Measurements from ENCODE around the gene ARHGAP31.
"Not testable (repeated sequence)": the region's sequence is repeated elsewhere in the genome, so short reads cannot be mapped to it uniquely, and the experiment has no call there.

The ARHGAP31 gene

DNA sequence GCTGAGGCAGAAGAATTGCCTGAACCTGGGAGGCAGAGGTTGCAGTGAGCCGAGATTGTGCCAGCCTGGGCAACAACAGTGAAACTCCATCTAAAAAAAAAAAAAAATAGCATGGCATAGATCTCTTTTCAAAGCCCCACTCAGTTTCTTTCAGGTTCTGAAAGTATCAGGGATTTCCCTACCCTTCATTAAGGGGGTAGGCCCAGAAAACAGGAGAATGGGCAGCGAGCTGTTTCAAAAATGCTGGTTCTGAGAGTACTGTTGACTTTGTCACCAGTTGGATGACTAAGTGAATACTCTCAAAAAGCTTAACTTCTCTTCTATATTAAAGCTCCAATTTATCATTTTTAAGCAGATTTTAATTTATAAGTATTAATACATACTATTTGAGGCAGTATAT lies 72.8 kb downstream of the ARHGAP31 start:
- peaks cover 46% of the 10 kb centered on the region for H3K36me3 ChIP-seq (ENCODE audit: control insufficient read depth, insufficient read depth, low read length, severe bottlenecking)
- no peaks in the 10 kb centered on the region for H3K9me3 ChIP-seq (ENCODE audit: control insufficient read depth, low read length)
- no peak for DNase-seq (ENCODE audit: low read depth)
- no peak overlapping the region for H3K4me3 ChIP-seq (ENCODE audit: low read length)
- H3K9ac ChIP-seq (ENCODE audit: low read length), result no peak overlapping the region
- no peaks in the 10 kb centered on the region for H3K4me1 ChIP-seq (ENCODE audit: control insufficient read depth, insufficient read depth, low read length)
- no peaks in the 10 kb centered on the region for H3K27me3 ChIP-seq (replicated peaks; ENCODE audit: control insufficient read depth, insufficient read depth, low read length)

DNA sequence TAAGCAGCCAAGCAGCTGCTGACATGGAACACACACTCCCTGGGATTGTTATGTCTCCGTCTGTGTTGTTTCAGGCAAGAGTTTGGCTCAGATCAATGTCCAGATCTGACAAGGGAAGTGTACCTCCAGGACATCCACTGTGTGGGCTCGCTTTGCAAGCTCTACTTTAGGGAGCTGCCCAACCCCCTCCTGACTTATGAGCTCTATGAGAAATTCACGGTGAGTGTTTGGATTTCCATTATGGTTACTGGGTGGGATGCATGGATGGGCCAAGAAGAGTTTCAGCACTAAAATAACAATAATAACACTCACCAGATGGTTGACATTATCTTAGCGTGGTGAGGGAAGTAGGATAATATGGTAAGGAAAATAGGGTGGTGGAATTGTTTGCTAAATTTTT lies 74.1 kb downstream of the ARHGAP31 start:
- no peaks in the 10 kb centered on the region for H3K9me3 ChIP-seq (ENCODE audit: control insufficient read depth, low read length)
- no peaks in the 10 kb centered on the region for H3K27me3 ChIP-seq (replicated peaks; ENCODE audit: control insufficient read depth, insufficient read depth, low read length)
- H3K4me3 ChIP-seq (ENCODE audit: low read length), result no peak overlapping the region
- DNase-seq (ENCODE audit: low read depth), result peak; percentile 71
- no peaks in the 10 kb centered on the region for H3K4me1 ChIP-seq (ENCODE audit: control insufficient read depth, insufficient read depth, low read length)
- no peak overlapping the region for H3K9ac ChIP-seq (ENCODE audit: low read length)
- H3K36me3 ChIP-seq (ENCODE audit: control insufficient read depth, insufficient read depth, low read length, severe bottlenecking), result peaks cover 49% of the 10 kb centered on the region

DNA sequence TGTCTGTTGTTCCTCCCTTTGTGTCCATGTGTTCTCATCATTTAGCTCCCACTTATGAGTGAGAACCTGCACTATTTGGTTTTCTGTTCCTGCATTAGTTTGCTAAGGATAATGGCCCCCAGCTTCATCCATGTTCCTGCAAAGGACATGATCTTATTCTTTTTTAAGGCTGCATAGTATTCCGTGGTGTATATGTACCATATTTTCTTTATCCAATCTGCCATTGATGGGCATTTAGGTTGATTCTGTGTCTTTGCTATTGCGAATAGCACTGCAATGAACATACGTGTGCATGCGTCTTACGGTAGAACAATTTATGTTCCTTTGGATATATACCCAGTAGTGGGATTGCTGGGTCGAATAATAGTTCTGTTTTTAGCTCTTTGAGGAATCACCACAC lies 77.6 kb downstream of the ARHGAP31 start:
- peaks cover 49% of the 10 kb centered on the region for H3K36me3 ChIP-seq (ENCODE audit: control insufficient read depth, insufficient read depth, low read length, severe bottlenecking)
- H3K4me3 ChIP-seq (ENCODE audit: low read length); H3K9me3 ChIP-seq (ENCODE audit: control insufficient read depth, low read length); H3K27me3 ChIP-seq (replicated peaks; ENCODE audit: control insufficient read depth, insufficient read depth, low read length); H3K9ac ChIP-seq (ENCODE audit: low read length); DNase-seq (ENCODE audit: low read depth); H3K4me1 ChIP-seq (ENCODE audit: control insufficient read depth, insufficient read depth, low read length): not testable (repeated sequence)

DNA sequence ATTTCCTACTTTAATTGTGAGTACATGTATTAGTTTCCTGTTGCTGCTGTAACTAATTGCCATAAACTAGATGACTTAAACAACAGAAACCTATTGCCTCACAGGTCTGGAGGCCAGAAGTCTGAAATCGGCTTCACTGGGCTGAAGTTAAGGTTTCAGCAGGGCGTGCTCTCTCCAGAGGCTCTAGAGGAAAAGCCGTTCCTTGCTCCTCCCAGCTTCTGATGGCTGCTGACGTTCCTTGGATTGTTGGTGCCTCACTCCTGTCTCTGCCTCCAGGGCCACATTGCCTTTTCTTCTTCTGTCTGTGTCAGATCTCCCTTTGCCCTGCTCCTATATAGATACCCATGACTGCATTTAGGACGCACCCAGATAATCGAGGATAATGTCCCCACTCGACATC lies 80.9 kb downstream of the ARHGAP31 start:
- H3K4me1 ChIP-seq (ENCODE audit: control insufficient read depth, insufficient read depth, low read length), result peaks cover 6% of the 10 kb centered on the region
- peaks cover 29% of the 10 kb centered on the region for H3K36me3 ChIP-seq (ENCODE audit: control insufficient read depth, insufficient read depth, low read length, severe bottlenecking)
- no peak overlapping the region for H3K4me3 ChIP-seq (ENCODE audit: low read length)
- no peak for DNase-seq (ENCODE audit: low read depth)
- no peak overlapping the region for H3K9ac ChIP-seq (ENCODE audit: low read length)
- no peaks in the 10 kb centered on the region for H3K27me3 ChIP-seq (replicated peaks; ENCODE audit: control insufficient read depth, insufficient read depth, low read length)
- H3K9me3 ChIP-seq (ENCODE audit: control insufficient read depth, low read length), result no peaks in the 10 kb centered on the region

DNA sequence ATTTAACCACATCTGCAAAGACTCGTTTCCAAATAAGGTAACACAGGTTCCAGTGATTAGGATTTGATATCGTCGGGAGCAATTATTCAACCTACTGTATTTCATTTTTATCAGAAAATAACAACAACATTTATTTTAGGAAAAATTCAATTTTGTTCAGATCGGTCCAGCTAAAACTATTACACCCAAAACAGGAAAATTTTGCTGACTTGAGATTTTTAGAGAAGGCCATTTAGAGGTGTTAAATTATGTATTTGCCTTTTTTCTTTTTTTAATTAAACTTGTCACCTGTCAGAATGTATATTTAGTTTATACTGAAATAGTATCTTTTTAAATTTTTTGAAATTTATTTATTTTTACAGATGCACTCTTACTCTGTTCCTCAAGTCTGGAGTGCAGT lies 81.3 kb downstream of the ARHGAP31 start:
- Histone ChIP-seq H3K36me3 (ENCODE audit: control insufficient read depth, insufficient read depth, low read length, severe bottlenecking) (peaks cover 25% of the 10 kb centered on the region), H3K9ac (ENCODE audit: low read length) (no peak overlapping the region), H3K27me3 (replicated peaks; ENCODE audit: control insufficient read depth, insufficient read depth, low read length) (no peaks in the 10 kb centered on the region), H3K4me1 (ENCODE audit: control insufficient read depth, insufficient read depth, low read length) (peaks cover 6% of the 10 kb centered on the region), H3K4me3 (ENCODE audit: low read length) (no peak overlapping the region), H3K9me3 (ENCODE audit: control insufficient read depth, low read length) (no peaks in the 10 kb centered on the region)
- no peak for DNase-seq (ENCODE audit: low read depth)

DNA sequence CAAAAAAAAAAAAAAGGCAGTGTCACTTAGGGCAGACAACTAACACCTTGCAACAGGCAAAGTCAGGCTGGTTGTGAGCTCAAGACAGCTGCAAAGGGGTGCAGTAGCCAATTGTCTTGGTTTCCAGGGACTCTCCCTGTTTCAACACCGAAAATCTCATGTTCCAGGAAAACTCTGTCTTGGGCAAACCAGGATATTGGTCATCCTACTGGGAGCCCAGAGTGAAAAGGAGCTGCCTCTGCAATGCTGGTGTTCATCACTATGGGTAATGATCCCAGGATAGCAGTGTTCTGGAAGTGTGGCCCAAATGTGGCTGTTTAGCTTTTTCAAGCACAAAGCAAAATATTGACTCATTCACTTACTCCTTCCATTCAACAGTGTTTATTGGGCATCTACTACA lies 82.6 kb downstream of the ARHGAP31 start:
- H3K27me3 ChIP-seq (replicated peaks; ENCODE audit: control insufficient read depth, insufficient read depth, low read length), result no peaks in the 10 kb centered on the region
- H3K36me3 ChIP-seq (ENCODE audit: control insufficient read depth, insufficient read depth, low read length, severe bottlenecking), result peaks cover 13% of the 10 kb centered on the region
- H3K4me3 ChIP-seq (ENCODE audit: low read length), result no peak overlapping the region
- H3K9me3 ChIP-seq (ENCODE audit: control insufficient read depth, low read length), result no peaks in the 10 kb centered on the region
- DNase-seq (ENCODE audit: low read depth), result no peak
- H3K9ac ChIP-seq (ENCODE audit: low read length), result no peak overlapping the region
- H3K4me1 ChIP-seq (ENCODE audit: control insufficient read depth, insufficient read depth, low read length), result peaks cover 6% of the 10 kb centered on the region

DNA sequence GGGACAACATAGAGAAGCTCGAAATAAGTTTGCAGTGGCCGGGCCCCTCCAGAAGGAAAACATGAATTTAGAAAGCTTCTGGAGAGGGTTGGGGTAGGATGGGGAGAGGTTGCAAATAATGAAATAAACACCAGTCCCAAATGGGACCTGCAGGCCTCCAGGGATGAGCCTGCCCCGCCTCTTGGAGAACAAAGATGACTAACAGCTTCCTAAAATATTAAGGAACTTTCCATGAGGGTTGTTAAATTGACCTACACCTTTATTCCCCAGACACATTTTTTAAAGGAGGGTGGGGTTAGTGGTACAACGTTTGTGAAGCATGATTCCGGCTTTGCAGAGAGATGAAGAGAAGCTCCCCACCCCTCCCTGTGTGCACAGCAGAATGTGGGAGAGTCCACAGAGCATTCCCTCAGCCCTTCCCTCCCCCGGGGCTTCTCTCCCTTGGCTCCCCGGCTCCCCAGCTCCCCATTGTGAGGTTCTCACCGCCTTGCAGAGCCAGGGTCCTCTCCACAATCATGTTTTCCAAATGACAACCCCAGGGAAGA lies 84.1 kb downstream of the ARHGAP31 start:
- Histone ChIP-seq H3K9ac (ENCODE audit: low read length) (no peak overlapping the region), H3K36me3 (ENCODE audit: control insufficient read depth, insufficient read depth, low read length, severe bottlenecking) (peaks cover 23% of the 10 kb centered on the region), H3K27me3 (replicated peaks; ENCODE audit: control insufficient read depth, insufficient read depth, low read length) (no peaks in the 10 kb centered on the region), H3K9me3 (ENCODE audit: control insufficient read depth, low read length) (no peaks in the 10 kb centered on the region), H3K4me1 (ENCODE audit: control insufficient read depth, insufficient read depth, low read length) (peaks cover 6% of the 10 kb centered on the region), H3K4me3 (ENCODE audit: low read length) (no peak overlapping the region)
- DNase-seq (ENCODE audit: low read depth), result no peak

DNA sequence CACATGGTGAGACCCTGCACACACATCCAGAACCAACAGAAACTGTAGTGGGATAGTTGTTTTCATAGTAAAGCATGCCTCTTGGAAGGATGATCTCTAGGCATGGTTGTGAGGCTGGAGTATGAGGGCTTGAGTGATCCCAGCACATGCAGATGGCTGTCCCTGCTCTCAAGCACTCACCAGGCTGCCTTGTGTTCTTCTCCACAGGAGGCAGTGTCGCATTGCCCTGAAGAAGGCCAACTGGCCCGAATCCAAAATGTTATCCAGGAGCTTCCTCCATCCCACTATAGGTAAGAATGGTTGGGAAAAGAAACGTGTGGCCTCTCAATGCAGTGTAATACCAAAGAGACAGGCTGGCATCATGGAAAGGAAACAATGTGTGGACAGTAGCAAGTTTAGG lies 86.5 kb downstream of the ARHGAP31 start:
- H3K4me1 ChIP-seq (ENCODE audit: control insufficient read depth, insufficient read depth, low read length), result peaks cover 6% of the 10 kb centered on the region
- H3K27me3 ChIP-seq (replicated peaks; ENCODE audit: control insufficient read depth, insufficient read depth, low read length), result no peaks in the 10 kb centered on the region
- no peak overlapping the region for H3K9ac ChIP-seq (ENCODE audit: low read length)
- H3K9me3 ChIP-seq (ENCODE audit: control insufficient read depth, low read length), result no peaks in the 10 kb centered on the region
- DNase-seq (ENCODE audit: low read depth), result no peak
- H3K4me3 ChIP-seq (ENCODE audit: low read length), result no peak overlapping the region
- peaks cover 34% of the 10 kb centered on the region for H3K36me3 ChIP-seq (ENCODE audit: control insufficient read depth, insufficient read depth, low read length, severe bottlenecking)

DNA sequence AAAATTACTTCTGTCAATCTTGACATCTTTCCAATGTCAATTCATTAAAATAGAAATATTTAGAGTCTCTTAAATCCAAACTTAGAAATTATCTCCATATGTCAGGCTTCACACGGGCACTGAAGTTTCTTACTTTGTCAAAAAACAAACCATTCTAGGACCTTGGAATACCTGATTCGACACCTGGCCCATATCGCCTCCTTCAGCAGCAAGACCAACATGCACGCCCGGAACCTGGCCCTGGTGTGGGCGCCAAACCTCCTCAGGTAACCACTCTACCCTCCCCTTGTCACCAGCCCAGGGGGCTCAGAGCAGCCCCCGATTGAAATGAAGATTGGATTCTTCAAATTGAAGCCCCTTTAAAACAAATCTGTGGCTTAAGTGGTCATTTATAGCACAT lies 88.0 kb downstream of the ARHGAP31 start:
- no peaks in the 10 kb centered on the region for H3K9me3 ChIP-seq (ENCODE audit: control insufficient read depth, low read length)

DNA sequence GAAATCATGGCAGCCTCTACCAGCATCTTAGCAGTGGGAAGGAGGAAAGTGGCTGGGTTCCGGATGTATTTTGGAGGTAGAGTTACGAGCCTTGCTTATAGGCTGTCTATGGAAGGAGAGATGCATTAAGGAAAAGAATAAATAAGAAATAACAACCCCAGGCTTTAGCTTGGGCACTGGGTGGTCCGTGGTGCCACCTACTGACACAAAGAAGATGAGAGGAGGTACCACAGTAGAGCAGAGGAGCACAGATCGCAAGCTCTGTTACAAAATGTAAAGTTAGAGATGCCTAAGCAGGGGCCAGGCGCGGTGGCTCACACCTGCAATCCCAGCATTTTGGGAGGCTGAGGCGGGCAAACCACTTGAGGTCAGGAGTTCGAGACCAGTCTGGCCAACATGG lies 94.4 kb downstream of the ARHGAP31 start:
- DNase-seq (ENCODE audit: low read depth), result peak; percentile 15
- peaks cover 78% of the 10 kb centered on the region for H3K36me3 ChIP-seq (ENCODE audit: control insufficient read depth, insufficient read depth, low read length, severe bottlenecking)

More for the DNA sequence above, 88.0 kb downstream of the ARHGAP31 start:
- Histone ChIP-seq H3K4me1 (ENCODE audit: control insufficient read depth, insufficient read depth, low read length) (peaks cover 3% of the 10 kb centered on the region), H3K9ac (ENCODE audit: low read length) (no peak overlapping the region), H3K27me3 (replicated peaks; ENCODE audit: control insufficient read depth, insufficient read depth, low read length) (no peaks in the 10 kb centered on the region), H3K4me3 (ENCODE audit: low read length) (no peak overlapping the region), H3K36me3 (ENCODE audit: control insufficient read depth, insufficient read depth, low read length, severe bottlenecking) (peaks cover 40% of the 10 kb centered on the region)
- no peak for DNase-seq (ENCODE audit: low read depth)

DNA sequence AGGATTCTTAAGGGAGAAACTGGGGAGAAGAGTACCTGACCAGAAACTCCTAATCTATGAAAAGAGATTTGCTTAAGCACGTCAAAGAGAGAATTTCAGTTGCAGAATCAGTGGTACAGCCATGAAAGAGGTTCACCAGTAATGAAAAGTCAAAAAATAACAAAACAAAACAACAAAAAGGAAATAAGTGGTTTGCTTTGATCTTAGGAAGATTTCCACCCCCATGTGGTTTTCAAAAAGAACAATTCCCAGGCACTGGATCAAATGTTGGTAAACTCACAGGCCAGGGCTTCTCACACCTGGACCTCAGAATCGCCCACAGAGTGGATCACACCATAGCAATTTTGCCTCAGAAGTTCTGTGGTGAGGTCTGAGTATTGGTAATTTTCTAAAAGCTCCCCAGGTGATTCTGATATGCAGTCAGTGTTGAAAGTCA lies 101.8 kb downstream of the ARHGAP31 start:
- no peaks in the 10 kb centered on the region for H3K4me1 ChIP-seq (ENCODE audit: control insufficient read depth, insufficient read depth, low read length)
- no peak overlapping the region for H3K9ac ChIP-seq (ENCODE audit: low read length)
- H3K36me3 ChIP-seq (ENCODE audit: control insufficient read depth, insufficient read depth, low read length, severe bottlenecking), result peaks cover 77% of the 10 kb centered on the region
- H3K4me3 ChIP-seq (ENCODE audit: low read length), result no peak overlapping the region
- H3K27me3 ChIP-seq (replicated peaks; ENCODE audit: control insufficient read depth, insufficient read depth, low read length), result no peaks in the 10 kb centered on the region
- DNase-seq (ENCODE audit: low read depth), result no peak
- no peaks in the 10 kb centered on the region for H3K9me3 ChIP-seq (ENCODE audit: control insufficient read depth, low read length)

More for the DNA sequence above, 94.4 kb downstream of the ARHGAP31 start:
- no peaks in the 10 kb centered on the region for H3K27me3 ChIP-seq (replicated peaks; ENCODE audit: control insufficient read depth, insufficient read depth, low read length)
- H3K9ac ChIP-seq (ENCODE audit: low read length), result no peak overlapping the region
- H3K9me3 ChIP-seq (ENCODE audit: control insufficient read depth, low read length), result no peaks in the 10 kb centered on the region
- H3K4me3 ChIP-seq (ENCODE audit: low read length), result no peak overlapping the region
- no peaks in the 10 kb centered on the region for H3K4me1 ChIP-seq (ENCODE audit: control insufficient read depth, insufficient read depth, low read length)

DNA sequence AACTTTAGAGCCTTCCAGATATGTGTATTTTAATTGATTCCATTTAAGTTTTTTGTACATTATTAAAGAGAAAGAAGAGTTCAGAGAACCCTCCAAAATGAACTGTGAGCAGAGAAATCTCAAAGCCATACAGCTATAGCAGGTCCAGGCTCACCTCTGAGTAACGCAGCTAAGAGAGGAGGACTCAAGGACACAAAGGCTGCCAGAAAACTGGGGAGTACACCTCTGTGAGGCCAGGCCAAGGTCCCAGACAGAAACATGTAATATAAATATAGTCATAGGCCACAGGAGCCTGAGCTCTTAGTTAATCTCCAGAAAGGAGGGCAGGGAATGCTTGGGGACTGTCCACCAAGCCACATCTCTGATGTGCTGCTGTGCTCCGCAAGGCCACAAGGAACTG lies 102.7 kb downstream of the ARHGAP31 start:
- Histone ChIP-seq H3K36me3 (ENCODE audit: control insufficient read depth, insufficient read depth, low read length, severe bottlenecking) (peaks cover 76% of the 10 kb centered on the region), H3K9me3 (ENCODE audit: control insufficient read depth, low read length) (no peaks in the 10 kb centered on the region), H3K4me3 (ENCODE audit: low read length) (no peak overlapping the region), H3K4me1 (ENCODE audit: control insufficient read depth, insufficient read depth, low read length) (no peaks in the 10 kb centered on the region), H3K9ac (ENCODE audit: low read length) (no peak overlapping the region), H3K27me3 (replicated peaks; ENCODE audit: control insufficient read depth, insufficient read depth, low read length) (no peaks in the 10 kb centered on the region)
- no peak for DNase-seq (ENCODE audit: low read depth)

Measured in adipocyte (in vitro differentiated cells).